ENCODE data around the gene ANKS1A.

The ANKS1A gene

DNA sequence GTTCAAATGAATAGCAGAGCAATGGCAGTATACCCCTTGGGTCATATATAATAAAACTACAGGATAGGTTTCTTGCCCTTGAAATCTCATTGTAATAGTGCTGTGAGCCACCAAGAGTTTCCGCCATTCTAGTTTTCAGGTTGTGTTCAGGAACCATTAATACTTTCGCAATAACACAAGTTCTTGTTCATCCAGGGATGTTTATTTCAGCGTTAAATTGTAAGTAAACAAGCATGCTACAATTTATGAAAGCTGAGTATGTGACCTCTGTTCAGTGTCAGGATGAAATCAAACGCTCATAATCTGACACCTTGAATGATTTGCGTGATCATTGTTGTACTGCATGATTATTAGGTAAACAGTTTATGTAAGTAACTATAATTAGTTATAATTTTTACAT lies 22.8 kb downstream of the ANKS1A start:
- H3K4me3 ChIP-seq (ENCODE audit: low read length): no peak overlapping the region
- no peak for DNase-seq (ENCODE audit: low read depth)
- TF ChIP-seq, protein P1, sequence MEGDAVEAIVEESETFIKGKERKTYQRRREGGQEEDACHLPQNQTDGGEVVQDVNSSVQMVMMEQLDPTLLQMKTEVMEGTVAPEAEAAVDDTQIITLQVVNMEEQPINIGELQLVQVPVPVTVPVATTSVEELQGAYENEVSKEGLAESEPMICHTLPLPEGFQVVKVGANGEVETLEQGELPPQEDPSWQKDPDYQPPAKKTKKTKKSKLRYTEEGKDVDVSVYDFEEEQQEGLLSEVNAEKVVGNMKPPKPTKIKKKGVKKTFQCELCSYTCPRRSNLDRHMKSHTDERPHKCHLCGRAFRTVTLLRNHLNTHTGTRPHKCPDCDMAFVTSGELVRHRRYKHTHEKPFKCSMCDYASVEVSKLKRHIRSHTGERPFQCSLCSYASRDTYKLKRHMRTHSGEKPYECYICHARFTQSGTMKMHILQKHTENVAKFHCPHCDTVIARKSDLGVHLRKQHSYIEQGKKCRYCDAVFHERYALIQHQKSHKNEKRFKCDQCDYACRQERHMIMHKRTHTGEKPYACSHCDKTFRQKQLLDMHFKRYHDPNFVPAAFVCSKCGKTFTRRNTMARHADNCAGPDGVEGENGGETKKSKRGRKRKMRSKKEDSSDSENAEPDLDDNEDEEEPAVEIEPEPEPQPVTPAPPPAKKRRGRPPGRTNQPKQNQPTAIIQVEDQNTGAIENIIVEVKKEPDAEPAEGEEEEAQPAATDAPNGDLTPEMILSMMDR (IDR thresholded peaks at IDR 0.05; ENCODE audit: insufficient read depth, low read depth, low read length, missing control alignments): no peak

DNA sequence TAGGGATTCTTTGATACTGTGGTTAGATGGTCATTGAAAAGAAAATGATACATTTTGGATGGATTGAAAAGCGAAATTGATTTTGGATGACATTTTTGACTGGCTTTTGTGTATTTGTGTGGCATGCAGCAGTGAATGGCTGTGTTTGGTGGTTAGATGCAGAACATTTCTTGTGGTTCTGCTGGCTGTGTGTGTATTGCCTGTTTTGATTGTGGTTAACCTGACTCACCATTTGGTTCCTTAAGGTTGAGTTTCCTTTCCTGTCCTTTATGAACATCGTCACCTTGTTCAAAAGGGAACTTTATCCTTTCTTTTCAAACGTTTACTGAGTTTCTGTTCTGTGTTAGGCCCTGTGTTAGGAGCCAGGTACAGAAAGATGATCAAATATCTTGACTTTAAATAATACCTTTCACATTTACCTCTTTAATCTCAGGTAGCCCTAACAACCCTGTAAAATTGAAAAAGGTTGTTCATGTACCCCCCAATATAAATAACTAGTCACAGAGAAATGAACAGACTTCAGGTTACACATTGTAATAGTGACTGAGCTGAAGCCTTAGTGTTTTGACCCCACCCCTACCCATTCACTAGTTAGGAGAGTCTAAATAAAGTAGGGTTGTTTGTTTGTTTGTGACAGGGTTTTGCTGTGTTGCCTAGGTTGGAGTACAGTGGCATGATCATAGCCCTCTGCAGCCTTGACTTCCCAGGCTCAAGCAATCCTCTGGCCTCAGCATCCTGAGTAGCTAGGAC lies 23.8 kb downstream of the ANKS1A start:
- no peak overlapping the region for H3K4me3 ChIP-seq (ENCODE audit: low read length)
- TF ChIP-seq, protein P1 (IDR thresholded peaks at IDR 0.05; ENCODE audit: insufficient read depth, low read depth, low read length, missing control alignments): no peak
- DNase-seq (ENCODE audit: low read depth): peak; percentile 72

DNA sequence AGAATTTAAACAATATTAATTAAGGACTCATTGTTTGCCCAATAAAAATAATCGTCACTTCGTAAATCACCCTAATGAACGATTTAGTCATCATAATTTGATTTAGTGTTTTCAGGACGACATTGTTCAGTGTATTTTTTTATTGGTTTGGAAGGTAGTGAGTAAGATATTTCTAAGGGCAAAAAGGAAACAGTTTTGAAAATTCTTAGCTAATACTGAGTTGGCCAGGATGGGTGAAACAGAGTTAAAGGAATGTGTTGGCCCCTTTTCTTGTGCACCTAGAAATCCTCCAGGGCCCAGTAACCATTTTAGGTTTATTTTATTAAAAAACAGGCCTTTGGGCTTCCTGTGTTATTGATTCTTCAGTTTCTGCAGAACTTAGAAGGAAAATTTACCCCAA lies 25.3 kb downstream of the ANKS1A start:
- DNase-seq (ENCODE audit: low read depth): no peak
- no peak overlapping the region for H3K4me3 ChIP-seq (ENCODE audit: low read length)
- TF ChIP-seq, protein P1 (IDR thresholded peaks at IDR 0.05; ENCODE audit: insufficient read depth, low read depth, low read length, missing control alignments): no peak

DNA sequence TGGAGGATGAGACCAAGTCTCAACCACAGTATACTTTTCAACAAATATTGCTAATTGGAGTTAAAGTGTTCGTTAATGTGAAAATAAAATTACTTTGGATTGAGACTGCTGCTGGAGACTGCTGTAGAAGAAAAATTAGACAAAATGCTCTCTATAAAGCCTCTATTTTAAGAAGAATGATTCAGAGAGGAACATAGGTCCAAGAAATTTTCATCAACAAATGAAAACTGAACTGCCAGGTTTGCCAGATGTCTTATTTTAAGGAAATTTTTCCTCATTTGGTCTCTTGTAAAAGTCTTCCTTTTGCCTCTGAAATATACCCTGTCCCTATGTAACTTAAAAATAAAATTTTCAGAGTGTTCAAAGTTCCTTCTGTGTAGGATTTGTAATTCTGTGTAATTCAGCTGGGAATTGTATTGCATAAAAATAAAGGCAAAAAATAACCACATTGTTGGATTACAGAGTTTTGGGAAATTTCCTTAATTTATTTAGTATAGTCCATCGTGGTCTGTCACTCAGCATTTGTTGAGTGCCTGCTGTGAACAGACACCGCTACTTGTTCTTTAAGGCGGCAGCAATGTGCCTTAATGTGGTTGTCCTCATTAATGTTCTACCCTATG lies 27.4 kb downstream of the ANKS1A start:
- DNase-seq (ENCODE audit: low read depth): no peak
- TF ChIP-seq, protein P1 (IDR thresholded peaks at IDR 0.05; ENCODE audit: insufficient read depth, low read depth, low read length, missing control alignments): no peak
- H3K4me3 ChIP-seq (ENCODE audit: low read length): no peak overlapping the region

DNA sequence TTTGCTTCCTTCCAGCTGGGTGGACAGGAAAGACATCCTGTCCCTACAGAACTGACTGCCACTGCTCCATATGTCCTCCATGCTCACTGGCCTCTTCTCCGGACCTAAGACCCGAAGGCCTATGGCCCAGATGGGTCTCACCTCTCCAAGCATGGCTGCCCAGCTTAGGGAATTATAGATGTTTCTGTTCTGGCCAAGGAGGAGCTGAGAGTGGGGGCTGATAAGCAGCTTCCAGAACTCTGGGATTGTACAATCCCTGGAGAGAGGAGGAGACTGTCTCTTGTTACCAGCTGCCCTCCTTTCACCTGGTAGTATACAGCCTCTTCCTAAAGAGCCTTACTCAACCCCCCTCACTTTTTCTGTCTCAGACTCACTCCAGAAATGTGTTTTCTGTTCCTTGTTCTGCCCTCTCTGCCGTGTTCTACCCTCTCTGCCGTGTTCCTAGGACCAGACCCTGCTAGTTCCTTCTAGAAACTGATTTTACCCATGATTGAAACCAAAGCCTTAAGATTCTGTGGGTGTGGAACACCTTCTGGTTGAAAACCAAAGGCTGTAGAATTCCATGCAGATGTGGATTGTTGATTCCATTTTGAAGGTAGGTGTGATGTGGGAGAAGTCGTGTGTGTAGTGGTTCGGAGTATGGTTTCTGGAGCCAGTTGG lies 28.7 kb downstream of the ANKS1A start:
- no peak overlapping the region for H3K4me3 ChIP-seq (ENCODE audit: low read length)
- no peak for DNase-seq (ENCODE audit: low read depth)
- TF ChIP-seq, protein P1 (IDR thresholded peaks at IDR 0.05; ENCODE audit: insufficient read depth, low read depth, low read length, missing control alignments): no peak

DNA sequence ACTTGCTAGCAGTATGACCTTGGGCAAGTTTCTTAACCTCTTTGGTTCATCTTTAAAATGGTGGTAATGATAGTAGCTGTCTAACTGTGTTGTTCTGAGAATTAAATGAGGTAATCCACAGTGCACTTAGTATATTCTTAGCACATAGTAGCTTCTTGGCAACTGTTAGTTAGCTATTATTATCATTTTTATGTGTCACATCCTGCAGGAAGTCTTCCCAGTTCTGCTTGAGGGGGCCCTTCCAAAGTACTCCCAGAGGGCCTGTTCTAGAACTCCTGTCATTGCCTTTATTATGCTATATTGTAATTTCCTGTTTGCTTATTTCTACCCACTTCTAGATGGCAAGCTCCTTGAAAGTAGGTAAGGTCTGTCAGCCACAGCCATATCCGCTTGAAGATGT lies 30.6 kb downstream of the ANKS1A start:
- no peak overlapping the region for H3K4me3 ChIP-seq (ENCODE audit: low read length)
- TF ChIP-seq, protein P1 (IDR thresholded peaks at IDR 0.05; ENCODE audit: insufficient read depth, low read depth, low read length, missing control alignments): no peak
- DNase-seq (ENCODE audit: low read depth): peak; percentile 8
